Measurements from ENCODE around the gene SERINC2.

DNA sequence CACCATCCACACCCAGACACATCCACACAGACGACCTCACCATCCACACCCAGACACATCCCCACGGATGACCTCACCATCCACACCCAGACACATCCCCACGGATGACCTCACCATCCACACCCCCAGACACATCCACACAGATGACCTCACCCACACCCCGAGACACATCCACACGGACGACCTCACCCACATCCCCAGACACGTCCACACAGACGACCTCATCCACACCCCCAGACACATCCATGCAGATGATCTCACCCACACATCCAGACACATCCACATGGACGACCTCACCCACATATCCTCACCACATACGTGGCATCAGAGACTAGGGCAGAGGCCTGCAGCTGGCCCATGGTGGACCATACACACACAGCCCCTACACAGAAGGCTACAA lies 25.4 kb upstream of the SERINC2 start:
- TF ChIP-seq, protein P1, sequence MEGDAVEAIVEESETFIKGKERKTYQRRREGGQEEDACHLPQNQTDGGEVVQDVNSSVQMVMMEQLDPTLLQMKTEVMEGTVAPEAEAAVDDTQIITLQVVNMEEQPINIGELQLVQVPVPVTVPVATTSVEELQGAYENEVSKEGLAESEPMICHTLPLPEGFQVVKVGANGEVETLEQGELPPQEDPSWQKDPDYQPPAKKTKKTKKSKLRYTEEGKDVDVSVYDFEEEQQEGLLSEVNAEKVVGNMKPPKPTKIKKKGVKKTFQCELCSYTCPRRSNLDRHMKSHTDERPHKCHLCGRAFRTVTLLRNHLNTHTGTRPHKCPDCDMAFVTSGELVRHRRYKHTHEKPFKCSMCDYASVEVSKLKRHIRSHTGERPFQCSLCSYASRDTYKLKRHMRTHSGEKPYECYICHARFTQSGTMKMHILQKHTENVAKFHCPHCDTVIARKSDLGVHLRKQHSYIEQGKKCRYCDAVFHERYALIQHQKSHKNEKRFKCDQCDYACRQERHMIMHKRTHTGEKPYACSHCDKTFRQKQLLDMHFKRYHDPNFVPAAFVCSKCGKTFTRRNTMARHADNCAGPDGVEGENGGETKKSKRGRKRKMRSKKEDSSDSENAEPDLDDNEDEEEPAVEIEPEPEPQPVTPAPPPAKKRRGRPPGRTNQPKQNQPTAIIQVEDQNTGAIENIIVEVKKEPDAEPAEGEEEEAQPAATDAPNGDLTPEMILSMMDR (IDR thresholded peaks at IDR 0.05): no peak
- no peak for TF ChIP-seq POLR2A (IDR thresholded peaks at IDR 0.05)
- TF ChIP-seq EP300 (IDR thresholded peaks at IDR 0.05): no peak

All from sigmoid colon (tissue), 4 donors.